Muscle of arm (tissue), 12 donors: Measurements from ENCODE around the gene NAB1. TPM values are rescaled to one million over a fixed set of nuclear protein-coding genes. Genes with fewer than 3 reads are reported as not detected.
"Not testable (repeated sequence)": the region's sequence is repeated elsewhere in the genome, so short reads cannot be mapped to it uniquely, and the experiment has no call there.

Experiments
- DNase-seq: peaks from one replicate; pipeline ENCODE4 v3.0.0-alpha.2; 2013
- polyA plus RNA-seq, 12 donors: library from polyadenylated mRNA; unstranded; fragments of 120-200 nt; gene quantifications; one replicate each; pipeline ENCODE4 v1.2.1, GENCODE V29; 2013; ENCODE audit not compliant: insufficient read length in 12 of 12

NAB1 gene
- polyA plus RNA-seq, 12 donors, result 50.9 to 84.2 (median 67.2) TPM; not detected in 1

DNA sequence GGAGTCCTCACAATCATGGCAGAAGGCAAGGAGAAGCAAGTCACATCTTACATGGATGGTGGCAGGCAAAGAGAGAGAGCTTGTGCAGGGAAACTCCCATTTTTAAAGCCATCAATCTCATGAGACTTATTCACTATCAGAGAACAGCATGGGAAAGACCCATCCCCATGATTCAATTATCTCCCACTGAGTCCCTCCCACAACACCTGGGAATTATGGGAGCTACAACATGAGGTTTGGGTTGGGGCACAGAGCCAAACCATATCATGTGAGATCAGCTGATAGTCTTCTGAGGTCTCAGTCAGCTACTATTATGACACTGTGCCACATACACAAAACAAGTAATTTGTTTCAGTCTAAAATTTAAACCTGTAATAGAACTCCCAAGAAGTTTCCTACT, 59.8 kb downstream of the NAB1 start:
- DNase-seq, result not testable (repeated sequence)

DNA sequence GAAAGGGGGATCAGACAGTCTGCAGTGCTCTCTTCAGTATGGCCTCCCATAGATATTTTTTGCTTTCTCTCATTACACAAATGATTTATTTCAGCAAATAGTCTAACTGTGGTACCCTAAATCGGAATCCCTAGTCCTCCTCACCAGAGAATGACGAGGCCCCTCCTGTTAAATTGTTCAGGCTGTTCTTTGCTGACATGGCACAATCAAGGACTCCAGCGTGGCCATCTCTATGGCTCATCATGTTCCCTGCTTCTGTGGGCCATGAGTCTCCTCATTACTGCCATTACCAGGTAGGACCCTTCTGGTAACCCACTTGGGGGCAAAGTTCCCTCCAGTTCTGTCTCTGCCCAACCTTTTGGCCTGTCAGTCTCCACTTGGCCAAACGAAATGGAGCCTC, 62.2 kb downstream of the NAB1 start:
- DNase-seq, result no peak

DNA sequence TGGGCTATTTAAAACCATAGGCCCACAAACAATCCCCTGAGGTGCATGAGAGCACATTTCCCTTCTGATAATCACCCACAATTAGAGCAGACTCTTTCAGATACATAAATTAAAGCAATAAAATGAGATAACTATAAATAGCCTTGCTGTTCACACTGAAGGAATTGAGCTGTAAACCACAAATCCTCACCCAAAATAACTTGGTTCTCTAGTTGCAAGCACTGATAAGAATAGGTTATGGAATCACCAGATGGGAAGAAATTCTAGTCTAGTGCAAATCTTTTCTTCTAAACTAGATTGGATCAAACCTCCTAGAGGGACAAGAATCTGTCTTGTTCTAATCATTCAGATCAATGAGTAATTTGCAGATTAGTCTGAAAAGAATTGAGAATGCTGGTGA, 64.6 kb downstream of the NAB1 start:
- DNase-seq, result no peak

DNA sequence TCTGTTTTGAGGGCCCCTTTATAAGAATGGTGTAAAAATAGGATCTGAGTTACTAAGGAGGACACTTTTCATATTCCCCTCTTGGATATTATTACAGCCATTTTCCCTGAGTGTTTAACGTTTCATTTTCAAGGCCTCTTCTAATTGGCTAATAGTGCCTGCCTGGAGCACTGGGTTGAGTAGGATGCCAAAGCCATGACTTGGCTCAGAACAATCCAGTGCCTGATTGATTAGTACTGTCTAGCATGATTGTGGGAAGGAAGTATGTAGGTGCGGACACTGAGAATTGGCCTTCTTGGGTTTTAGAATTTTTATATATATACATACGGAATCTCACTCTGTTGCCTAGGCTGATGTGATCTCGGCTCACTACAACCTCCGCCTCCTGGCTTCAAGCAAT, 66.1 kb downstream of the NAB1 start:
- DNase-seq, result no peak

DNA sequence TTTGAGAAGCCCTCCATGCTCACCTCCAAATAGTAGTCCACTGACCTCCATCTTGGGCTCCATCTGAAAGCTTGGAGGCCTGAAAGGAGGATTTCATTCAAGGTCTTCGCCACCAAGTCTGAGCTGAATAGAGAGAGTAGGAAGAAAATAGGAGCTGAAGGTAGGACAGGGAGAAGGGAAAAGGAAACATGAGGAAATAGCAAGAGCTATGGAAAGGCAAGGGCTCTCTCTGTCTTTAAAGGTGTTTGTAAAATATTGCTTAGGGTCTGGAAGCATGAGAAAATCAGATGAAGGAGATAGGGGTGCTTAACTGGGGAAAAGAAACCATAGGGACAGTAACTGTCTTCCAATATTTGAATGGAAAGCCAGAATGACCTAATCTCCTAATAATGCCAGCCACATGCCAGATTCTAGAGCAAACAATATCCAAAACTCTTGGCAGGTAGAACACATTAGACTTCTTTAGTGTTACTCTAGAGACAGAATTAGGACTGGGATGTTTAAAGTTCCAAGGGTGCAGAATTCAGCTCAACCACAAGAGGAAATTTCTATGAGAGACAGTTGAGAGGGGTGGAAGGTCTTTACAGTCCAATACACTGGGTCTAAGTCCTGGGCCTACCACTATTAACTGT, 67.4 kb downstream of the NAB1 start:
- DNase-seq, result no peak

DNA sequence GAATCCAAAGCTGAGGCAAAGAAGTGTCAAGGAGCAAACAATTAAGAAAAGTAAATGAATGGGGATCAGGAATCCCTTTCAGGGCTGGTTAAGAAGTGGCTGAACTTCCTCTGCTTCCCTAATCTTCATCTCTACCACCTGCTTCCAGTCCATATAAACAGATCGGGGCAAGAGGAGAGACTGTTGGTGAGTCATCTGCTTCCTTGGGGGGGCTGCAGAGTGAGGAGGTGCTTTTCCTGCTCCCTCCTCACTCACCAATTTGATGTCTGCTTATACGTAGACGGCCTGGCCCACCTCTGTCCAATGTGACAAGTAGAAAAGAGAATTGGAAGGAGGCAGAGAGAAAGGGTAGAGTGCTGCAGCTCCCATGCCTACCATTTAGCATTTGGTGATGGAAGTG, 68.4 kb downstream of the NAB1 start:
- no peak for DNase-seq

DNA sequence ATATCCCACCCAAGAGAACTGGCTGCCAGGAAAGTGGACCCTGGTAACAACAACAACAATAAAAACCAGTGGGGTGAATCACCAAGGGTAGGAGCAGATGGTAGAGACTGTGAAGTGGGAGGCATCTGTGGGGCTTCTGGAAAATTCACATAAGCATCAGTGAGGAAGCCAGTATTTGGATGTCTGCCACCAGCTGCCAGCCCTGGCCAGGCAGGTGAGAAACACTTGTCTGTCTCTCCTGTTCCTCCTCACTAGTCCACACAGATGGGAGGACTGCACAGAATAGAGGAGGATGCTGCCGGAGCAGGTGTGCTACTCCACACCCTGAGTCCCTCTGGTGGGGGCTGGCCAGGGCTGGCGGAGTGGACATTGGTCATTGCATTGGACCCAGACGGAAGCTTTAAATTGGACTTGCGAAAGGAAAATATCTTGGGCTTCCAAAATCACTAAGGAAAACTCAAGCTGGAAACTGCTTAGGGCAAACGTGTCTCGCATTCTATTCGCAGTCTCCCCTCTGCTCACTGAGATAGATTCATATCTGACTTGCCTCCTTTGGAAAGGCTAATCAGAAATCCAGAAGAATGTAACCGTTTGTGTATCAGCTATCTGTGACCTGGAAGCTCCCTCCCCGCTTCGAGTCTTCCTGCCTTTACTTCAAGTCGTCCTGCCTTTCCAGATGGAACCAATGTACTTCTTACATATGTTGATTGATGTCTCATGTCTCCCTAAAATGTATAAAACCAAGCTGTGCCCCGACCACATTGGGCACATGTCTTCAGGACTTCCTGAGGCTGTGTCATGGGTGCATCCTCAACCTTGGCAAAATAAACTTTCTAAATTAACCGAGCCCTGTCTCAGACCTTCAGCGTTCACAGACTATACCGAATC, 69.1 kb downstream of the NAB1 start:
- DNase-seq, result no peak

DNA sequence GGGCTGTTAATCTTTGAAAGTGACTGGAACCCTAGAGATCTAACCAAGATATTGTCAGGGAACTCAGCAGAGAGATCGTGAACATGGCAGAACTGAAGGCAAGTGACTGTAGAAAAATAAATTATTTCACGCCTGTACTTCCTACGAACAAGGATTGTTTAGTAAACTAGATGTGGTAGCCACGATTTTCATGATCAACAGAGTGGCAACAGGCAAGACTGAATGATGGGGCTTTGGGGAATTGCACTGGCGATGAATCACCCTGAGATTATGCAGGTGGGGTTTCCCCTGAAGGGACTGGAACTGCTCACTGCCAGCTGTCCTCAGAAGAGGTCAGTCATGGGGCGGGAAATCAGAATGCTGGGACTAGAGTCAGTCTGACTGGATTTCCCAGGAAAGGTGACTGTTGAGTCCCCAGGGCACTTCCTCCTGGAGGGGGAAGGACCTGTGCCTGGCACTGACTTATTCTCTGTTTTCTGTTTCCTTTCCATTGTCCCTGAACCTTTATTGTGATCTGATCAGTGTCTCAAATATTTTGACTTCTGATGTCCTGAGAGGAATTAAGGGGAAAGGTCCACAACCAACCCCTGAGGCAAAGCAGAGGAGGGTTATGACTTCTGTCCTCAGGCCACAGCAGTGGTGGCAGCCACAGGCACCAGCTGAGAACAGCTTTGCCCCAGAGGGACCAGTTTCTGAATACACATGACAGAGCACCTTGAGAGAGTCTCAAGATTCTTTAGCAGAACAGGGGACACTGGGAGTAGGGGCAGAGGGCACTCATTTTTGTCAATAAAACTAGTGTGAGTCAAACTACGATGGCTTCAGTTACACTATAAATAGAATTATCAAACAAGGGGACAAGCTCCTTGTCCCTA, 70.0 kb downstream of the NAB1 start:
- no peak for DNase-seq

DNA sequence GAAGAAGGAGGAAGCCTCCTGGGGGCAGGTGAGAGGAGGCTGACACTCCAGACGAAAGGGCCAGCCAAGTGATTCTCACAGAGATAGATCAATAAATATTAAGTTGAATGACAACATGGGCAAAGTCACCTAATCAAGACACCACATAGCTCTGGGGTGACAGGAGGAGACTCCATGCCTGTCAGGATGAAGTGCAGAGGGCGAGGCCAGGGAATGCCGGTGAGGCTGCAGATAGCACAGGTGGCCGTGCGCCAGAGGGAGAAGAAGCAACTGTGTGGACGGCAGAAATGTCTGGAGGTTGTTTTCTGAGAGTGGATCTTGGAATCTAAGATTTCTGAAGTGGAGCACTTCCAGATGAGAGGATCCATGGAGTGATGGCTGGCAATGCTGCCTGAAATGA, 71.4 kb downstream of the NAB1 start:
- DNase-seq, result no peak

DNA sequence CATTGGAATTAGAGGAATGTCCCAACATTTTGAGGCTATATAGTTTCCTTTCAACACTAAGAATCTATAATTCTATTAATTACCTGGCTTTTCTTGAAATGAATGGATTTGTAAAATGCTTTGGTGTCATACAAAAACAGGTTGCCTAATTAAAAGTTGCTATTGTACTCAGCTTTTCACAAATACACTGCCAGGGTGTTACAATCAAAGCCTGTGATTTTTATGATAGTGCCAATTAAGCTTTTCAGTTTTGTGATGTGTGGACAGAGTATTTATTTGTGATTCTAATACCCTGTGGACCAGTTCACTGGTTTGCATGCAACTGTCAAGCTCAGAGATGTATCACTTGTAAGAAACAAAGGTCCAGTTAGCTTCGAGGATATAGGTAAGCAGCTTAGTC, 71.8 kb downstream of the NAB1 start:
- DNase-seq, result no peak

DNA sequence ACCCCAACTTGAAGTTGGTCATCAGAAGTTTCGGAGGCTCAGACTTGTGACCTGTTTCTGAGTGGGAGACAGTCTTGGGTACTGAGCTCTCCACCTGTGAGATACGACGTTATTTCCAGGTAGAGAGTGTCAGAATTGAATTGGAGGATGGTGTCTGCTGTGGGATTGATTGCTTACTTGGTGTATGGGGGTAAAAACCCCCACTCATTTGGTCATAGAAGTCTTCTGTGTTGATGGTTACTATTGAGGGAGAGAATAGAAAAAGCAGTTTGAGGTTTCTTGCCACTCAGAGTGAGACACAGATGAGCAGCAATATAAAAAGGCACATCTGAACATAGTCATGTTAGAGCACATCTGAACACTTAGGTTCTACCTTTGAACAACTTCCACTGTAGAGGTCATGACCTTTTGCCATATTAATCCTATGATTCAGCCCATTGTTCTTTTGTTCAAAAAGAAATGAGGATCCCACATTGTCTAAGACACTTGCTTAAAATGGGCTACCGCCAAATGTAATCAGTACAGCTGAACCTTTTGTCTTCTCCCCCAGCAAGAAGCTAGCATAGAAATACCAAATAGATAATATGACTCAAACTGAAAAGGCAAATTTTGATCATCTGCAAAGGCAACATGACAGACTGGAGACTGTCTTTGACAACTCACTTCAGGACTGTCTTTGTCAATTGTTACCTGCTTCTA, 73.3 kb downstream of the NAB1 start:
- no peak for DNase-seq

DNA sequence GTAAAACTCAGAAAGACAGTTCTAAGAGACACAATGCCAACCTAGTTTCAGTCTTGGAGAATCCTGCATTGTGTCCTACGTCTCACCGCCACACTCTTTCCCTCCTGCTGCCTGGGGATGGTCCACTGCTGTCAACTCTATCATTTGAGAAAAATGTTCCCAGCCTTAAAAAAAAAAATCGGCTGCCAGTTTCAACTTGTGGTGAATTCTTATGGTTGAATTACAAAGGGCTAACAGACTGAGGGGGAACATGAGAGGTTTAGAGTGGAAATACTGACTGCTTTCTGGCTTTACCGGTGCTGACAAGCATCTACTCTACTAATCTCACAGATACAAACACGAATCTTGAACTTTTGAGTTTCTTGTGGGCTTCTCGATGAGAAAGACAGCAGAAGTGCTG, 74.0 kb downstream of the NAB1 start:
- DNase-seq, result no peak

DNA sequence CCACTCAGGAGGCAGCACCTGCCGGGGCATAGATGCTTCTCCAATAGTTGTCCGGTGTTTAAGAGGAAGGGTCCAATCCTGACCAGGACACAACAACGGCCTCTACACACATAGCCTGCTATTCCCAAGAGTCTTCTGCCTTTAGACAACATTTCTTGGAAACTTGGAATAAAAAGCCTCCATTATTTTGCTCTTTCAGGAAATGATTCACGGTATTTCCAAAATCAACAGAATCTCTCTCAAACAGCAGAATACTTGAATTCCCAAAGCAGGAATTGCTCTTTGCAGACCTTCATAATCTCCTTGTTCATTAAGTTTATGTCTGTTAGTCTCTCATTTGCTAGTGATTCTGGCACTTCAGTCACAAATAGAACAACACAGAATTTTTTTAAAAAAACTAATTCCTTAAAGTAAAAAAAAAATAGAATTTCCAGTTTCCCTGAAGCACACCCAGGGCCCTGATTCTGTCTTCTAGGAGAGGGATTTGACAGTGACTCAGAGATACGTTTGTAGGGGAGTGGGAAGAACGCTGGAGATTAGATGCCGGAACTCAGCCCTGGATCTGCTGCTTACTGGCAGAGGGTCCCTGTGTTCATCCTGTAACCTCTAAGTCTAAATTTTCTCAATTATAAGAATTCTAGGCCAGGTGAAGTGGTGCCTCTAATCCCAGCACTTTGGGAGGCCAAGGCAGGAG, 74.7 kb downstream of the NAB1 start:
- peak; percentile 38 for DNase-seq

DNA sequence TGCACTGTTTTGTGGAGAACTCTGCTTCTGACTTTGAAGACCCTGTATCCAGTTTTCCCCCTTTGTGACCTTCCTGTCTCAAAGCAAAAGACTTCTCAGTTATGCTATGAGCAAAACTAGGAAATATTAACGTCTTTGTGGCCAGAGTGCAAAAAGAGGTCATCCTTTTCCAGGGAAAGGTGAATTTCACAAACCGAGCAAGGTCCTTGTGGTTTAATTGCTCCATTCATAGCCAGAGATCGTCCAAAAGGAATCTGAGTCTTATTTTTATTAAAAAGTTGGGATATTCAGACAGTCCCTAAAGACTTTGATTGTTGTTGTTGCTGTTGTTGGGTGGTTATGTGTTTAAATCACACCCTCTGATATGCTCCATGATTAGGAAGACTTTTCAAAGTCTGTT, 77.4 kb downstream of the NAB1 start:
- DNase-seq, result no peak

DNA sequence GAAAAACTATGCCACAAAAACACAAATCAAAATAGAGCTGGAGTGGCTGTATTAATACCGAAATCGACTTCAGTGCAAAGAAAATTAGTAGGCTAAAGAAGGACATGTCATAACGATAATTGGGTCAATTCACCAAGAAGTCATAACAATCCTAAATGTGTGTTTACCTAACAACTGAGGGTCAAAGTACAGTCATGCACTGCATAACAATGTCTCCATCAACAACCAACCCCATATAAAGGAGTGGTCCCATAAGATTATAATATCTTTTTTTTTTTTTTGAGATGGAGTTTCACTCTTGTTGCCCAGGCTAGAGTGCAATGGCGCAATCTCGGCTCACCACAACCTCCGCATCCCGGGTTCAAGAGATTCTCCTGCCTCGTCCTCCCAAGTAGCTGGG, 87.5 kb downstream of the NAB1 start:
- DNase-seq, result no peak

DNA sequence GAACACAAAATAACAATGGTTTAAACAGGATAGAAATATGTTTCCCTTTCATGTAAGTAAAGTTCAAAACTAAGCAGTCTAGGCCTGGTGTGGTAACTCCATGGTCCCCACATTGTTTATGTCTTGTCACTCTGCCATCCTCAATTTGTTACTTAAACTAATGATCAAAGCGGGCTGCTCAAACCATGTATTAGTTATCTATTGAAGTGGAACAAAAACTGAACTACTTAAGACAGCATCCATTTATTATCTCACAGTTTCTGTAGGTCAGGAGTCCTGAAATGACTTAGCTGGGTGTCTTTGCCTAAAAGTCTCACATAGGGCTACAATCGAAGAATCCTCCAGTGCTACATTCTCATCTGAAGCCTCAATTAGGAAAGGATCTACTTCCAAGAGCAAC, 91.6 kb downstream of the NAB1 start:
- no peak for DNase-seq

Other genes starting within 250 kb of the NAB1 start
- 10 to 100 TPM in 8 of 12 donors, 1 to 10 TPM in 3, not detected in 1; 8.6 to 15.0 (median 11.6) TPM for gene MFSD6, start 240.7 kb upstream of the NAB1 start, polyA plus RNA-seq
- 10 to 100 TPM in 1 of 12 donors, 1 to 10 TPM in 10, not detected in 1; 6.3 to 10.5 (median 7.2) TPM for gene NEMP2, start 114.4 kb upstream of the NAB1 start, polyA plus RNA-seq
- gene GLS, start 231.7 kb downstream of the NAB1 start, polyA plus RNA-seq, result 10 to 100 TPM in 11 of 12 donors, not detected in 1; 42.2 to 95.7 (median 68.1) TPM